Measurements from ENCODE around the gene ZNF385B. TPM values are rescaled to one million over a fixed set of nuclear protein-coding genes. Genes with fewer than 3 reads are reported as not detected.

ZNF385B gene
- total and polyA plus RNA-seq, 10 of the 15 experiments (the other 5 are each of a cell fraction or from before 2014, with no cell fraction given), result not detected

GRCh38 chr2:179528576-179529069, 332.8 kb downstream of the ZNF385B start:
- intact Hi-C loops (cut with micrococcal nuclease; ENCODE audit: unreplicated experiment) (no loop called here), in situ Hi-C loops (cut with MboI) (no loop called here)
- Histone ChIP-seq H3K9ac (ENCODE audit: control insufficient read depth, insufficient read depth, low read length) (no peak overlapping the region), H4K20me1 (ENCODE audit: control insufficient read depth, insufficient read depth) (no peaks in the 10 kb centered on the region), H2AFZ (ENCODE audit: control insufficient read depth, low read depth, low read length) (no peak overlapping the region), H3K4me3 (no peak overlapping the region), H3K79me2 (ENCODE audit: control insufficient read depth, insufficient read depth, low read length) (no peaks in the 10 kb centered on the region), H3K36me3 (ENCODE audit: control insufficient read depth in 2 of 2, insufficient read depth in 2 of 2, low read length in 1 of 2) (no peaks in the 10 kb centered on the region), H3K27me3 (replicated peaks in 1 of 2; ENCODE audit: control insufficient read depth in 2 of 2, insufficient read depth in 2 of 2, low read length in 1 of 2) (no peaks in the 10 kb centered on the region), H3K9me3 (replicated peaks; ENCODE audit: control insufficient read depth, insufficient read depth, low read length) (no peaks in the 10 kb centered on the region), H3K27ac (ENCODE audit: control insufficient read depth, insufficient read depth) (no peak overlapping the region), H3K4me2 (ENCODE audit: control insufficient read depth, insufficient read depth) (no peak overlapping the region), H3K4me1 (ENCODE audit: control insufficient read depth, insufficient read depth, low read length) (no peaks in the 10 kb centered on the region)
- ATAC-seq (no peak), DNase-seq (ENCODE audit: low read depth, low spot score) (no peak), FAIRE-seq (no peak)
- 42% methylated on average over 2 of the region's 2 CpGs for WGBS (ENCODE audit: insufficient coverage, insufficient replicate concordance, low lambda C conversion rate, missing lambda C conversion rate)
- no TSS peak for BruUV-seq (replicated peaks)
- TF ChIP-seq RAD51 (IDR thresholded peaks at IDR 0.05) (no peak), GATAD2B (conservative IDR thresholded peaks at IDR 0.05; ENCODE audit: low read depth) (no peak)
- ChIA-PET CTCF (no interaction called here), POLR2A (no interaction called here), SMC1A (ENCODE audit: uncharacterized antibody, unreplicated experiment) (interaction anchor here (0.9 kb wide), 1 partner anchor 346 kb away, joined by 3 read pairs; no protein-coding TSS in a partner anchor), RAD21 (ENCODE audit: unreplicated experiment) (no interaction called here)

GRCh38 chr2:179525340-179525739, 336.1 kb downstream of the ZNF385B start:
- no peak for TF ChIP-seq BHLHE40 (IDR thresholded peaks at IDR 0.05; ENCODE audit: borderline replicate concordance in 1 of 2, low read depth in 2 of 2, low read length in 1 of 2)
- TF ChIP-seq KDM1A (IDR thresholded peaks at IDR 0.05; ENCODE audit: borderline replicate concordance), result no peak
- no peak for TF ChIP-seq ZSCAN29 (IDR thresholded peaks at IDR 0.05)
- no peak for TF ChIP-seq SREBF2 (IDR thresholded peaks at IDR 0.05; ENCODE audit: low read length)
- TF ChIP-seq IKZF2 (IDR thresholded peaks at IDR 0.05), result no peak
- TF ChIP-seq SP1 (IDR thresholded peaks at IDR 0.05; ENCODE audit: low read depth, low read length), result no peak
- no peak for TF ChIP-seq ZNF384 (IDR thresholded peaks at IDR 0.05; ENCODE audit: borderline replicate concordance, low read depth, low read length)
- no peak for TF ChIP-seq ELK1 (IDR thresholded peaks at IDR 0.05; ENCODE audit: low read depth, low read length)
- no peak for TF ChIP-seq KLF5 (IDR thresholded peaks at IDR 0.05; ENCODE audit: partially characterized antibody)
- POLR2A ChIA-PET, result no interaction called here
- intact Hi-C loops (cut with micrococcal nuclease; ENCODE audit: unreplicated experiment), result no loop called here
- no peak for ATAC-seq
- 21% methylated on average over 3 of the region's 3 CpGs for WGBS (ENCODE audit: insufficient coverage, insufficient replicate concordance, low lambda C conversion rate, missing lambda C conversion rate)
- no TSS peak for BruUV-seq (replicated peaks)
- H3K4me3 ChIP-seq, result no peak overlapping the region
- DNase-seq (ENCODE audit: low read depth, low spot score), result no peak
- no peak overlapping the region for H3K4me2 ChIP-seq (ENCODE audit: control insufficient read depth, insufficient read depth)
- no peaks in the 10 kb centered on the region for H4K20me1 ChIP-seq (ENCODE audit: control insufficient read depth, insufficient read depth)
- FAIRE-seq, result no peak
- RAD21 ChIA-PET (ENCODE audit: unreplicated experiment), result no interaction called here
- H3K4me1 ChIP-seq (ENCODE audit: control insufficient read depth, insufficient read depth, low read length), result no peaks in the 10 kb centered on the region
- SMC1A ChIA-PET (ENCODE audit: uncharacterized antibody, unreplicated experiment), result no interaction called here
- no peaks in the 10 kb centered on the region for H3K79me2 ChIP-seq (ENCODE audit: control insufficient read depth, insufficient read depth, low read length)
- CTCF ChIA-PET, result no interaction called here
- H3K9ac ChIP-seq (ENCODE audit: control insufficient read depth, insufficient read depth, low read length), result no peak overlapping the region
- H3K27ac ChIP-seq (ENCODE audit: control insufficient read depth, insufficient read depth), result no peak overlapping the region
- in situ Hi-C loops (cut with MboI), result no loop called here
- H3K9me3 ChIP-seq (replicated peaks; ENCODE audit: control insufficient read depth, insufficient read depth, low read length), result no peaks in the 10 kb centered on the region
- H3K27me3 ChIP-seq (replicated peaks in 1 of 2; ENCODE audit: control insufficient read depth in 2 of 2, insufficient read depth in 2 of 2, low read length in 1 of 2), result no peaks in the 10 kb centered on the region
- H2AFZ ChIP-seq (ENCODE audit: control insufficient read depth, low read depth, low read length), result no peak overlapping the region
- H3K36me3 ChIP-seq (ENCODE audit: control insufficient read depth in 2 of 2, insufficient read depth in 2 of 2, low read length in 1 of 2), result no peaks in the 10 kb centered on the region
